Measurements from ENCODE around the gene HUWE1.

HUWE1 gene

DNA sequence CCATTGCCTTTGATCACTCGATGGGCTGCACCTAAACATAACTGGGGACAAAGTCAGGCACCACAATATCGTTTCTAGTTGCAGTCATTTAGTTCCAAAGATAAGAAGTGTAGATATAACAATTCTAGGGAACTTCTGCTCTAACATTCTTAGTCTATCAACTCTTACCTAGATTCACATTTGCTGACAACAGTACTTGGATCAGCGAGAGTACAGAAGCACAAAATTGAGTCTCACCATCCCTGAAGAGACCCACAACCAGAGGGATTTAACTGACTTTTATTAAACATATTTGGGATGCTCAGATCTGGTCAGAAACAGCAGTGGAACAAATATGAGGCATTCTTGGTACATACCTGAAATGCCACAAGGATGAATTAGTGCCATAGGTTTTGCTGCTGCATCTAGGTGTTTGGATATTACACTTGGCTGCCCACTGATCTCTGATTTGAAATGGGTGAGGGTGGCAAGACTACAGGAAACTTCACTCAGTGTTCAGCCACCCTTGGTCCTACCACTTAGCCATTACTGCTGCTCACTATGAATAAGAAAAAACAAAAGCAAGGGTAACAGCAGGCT, 28.9 kb upstream of the HUWE1 start:
- Histone ChIP-seq H2AFZ (ENCODE audit: low read depth, low read length) (no peak overlapping the region), H3K79me2 (ENCODE audit: insufficient read depth, low read length) (peaks cover 9% of the 10 kb centered on the region), H3K36me3 (ENCODE audit: insufficient read depth, low read length) (no peaks in the 10 kb centered on the region), H3K9ac (ENCODE audit: low read depth, low read length) (peak overlapping the region; percentile 64), H3K4me3 (ENCODE audit: low read depth in 1 of 2, low read length in 2 of 2) (peak overlapping the region in 1 of 2 experiments; percentile 53; a peak in 2 of 4 replicates), H3K9me3 (ENCODE audit: insufficient read depth, low read length, severe bottlenecking) (no peaks in the 10 kb centered on the region), H3K27ac (ENCODE audit: low read length) (peak overlapping the region; percentile 96), H4K20me1 (ENCODE audit: insufficient read depth, low read length) (no peaks in the 10 kb centered on the region), H3K4me1 (ENCODE audit: insufficient read depth, low read length) (peaks cover 57% of the 10 kb centered on the region), H3K4me2 (ENCODE audit: insufficient read depth, low read length) (peak overlapping the region; percentile 67), H3K27me3 (ENCODE audit: insufficient read depth, low read length, poor library complexity) (no peaks in the 10 kb centered on the region)
- TF ChIP-seq EZH2 (IDR thresholded peaks at IDR 0.05; ENCODE audit: borderline replicate concordance, low read depth, low read length, severe bottlenecking): no peak
- TF ChIP-seq, protein P1, sequence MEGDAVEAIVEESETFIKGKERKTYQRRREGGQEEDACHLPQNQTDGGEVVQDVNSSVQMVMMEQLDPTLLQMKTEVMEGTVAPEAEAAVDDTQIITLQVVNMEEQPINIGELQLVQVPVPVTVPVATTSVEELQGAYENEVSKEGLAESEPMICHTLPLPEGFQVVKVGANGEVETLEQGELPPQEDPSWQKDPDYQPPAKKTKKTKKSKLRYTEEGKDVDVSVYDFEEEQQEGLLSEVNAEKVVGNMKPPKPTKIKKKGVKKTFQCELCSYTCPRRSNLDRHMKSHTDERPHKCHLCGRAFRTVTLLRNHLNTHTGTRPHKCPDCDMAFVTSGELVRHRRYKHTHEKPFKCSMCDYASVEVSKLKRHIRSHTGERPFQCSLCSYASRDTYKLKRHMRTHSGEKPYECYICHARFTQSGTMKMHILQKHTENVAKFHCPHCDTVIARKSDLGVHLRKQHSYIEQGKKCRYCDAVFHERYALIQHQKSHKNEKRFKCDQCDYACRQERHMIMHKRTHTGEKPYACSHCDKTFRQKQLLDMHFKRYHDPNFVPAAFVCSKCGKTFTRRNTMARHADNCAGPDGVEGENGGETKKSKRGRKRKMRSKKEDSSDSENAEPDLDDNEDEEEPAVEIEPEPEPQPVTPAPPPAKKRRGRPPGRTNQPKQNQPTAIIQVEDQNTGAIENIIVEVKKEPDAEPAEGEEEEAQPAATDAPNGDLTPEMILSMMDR (IDR thresholded peaks at IDR 0.05; ENCODE audit: borderline replicate concordance, extremely low read depth, low read length, poor library complexity, severe bottlenecking): no peak
- ATAC-seq (ENCODE audit: insufficient read depth, low read depth) (no peak), DNase-seq (no peak)

DNA sequence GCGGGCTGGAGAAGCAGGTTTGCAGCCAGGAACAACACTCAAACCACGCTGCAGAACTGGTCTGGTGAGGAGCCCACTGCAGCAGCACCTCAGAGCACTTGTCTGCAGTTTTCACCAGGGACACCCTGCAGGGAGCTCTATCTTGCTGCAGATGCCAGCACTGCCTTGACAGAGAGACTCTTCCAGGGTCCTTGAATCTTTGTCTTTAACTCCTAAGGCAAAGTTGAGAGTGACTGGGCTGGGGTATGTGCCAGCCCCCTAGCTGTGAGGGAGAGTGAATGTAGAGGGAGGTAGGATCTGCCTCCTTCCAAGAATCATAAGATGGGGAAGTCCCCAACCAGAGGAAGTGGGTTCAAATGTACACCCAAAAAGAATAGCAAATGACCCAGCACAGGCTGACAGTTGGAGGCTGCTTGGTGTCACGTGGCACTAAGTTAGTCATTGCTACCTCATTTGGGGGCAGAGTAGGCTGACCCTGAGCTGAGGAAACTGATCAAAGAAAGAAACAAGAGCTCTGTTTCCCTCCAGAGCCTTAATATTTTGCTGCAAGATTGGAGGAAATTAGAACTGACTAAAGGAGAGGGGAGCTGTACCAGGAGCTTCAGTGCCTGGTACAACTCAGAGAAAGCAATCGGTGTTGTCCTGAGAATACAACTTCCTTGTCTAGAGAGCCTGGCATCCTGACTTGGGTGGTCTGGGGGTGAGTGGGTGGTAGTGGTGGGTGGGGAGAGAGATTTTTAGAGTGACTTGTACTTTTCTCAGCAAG, 28.2 kb upstream of the HUWE1 start:
- no peaks in the 10 kb centered on the region for H3K27me3 ChIP-seq (ENCODE audit: insufficient read depth, low read length, poor library complexity)
- H3K4me2 ChIP-seq (ENCODE audit: insufficient read depth, low read length): peak overlapping the region; percentile 67
- no peaks in the 10 kb centered on the region for H4K20me1 ChIP-seq (ENCODE audit: insufficient read depth, low read length)
- H3K79me2 ChIP-seq (ENCODE audit: insufficient read depth, low read length): peaks cover 9% of the 10 kb centered on the region
- peak overlapping the region; percentile 72 for H2AFZ ChIP-seq (ENCODE audit: low read depth, low read length)
- peak; percentile 83 for ATAC-seq (ENCODE audit: insufficient read depth, low read depth)
- peaks cover 57% of the 10 kb centered on the region for H3K4me1 ChIP-seq (ENCODE audit: insufficient read depth, low read length)
- no peaks in the 10 kb centered on the region for H3K9me3 ChIP-seq (ENCODE audit: insufficient read depth, low read length, severe bottlenecking)
- peak overlapping the region; percentile 11 to 53; a peak in 3 of 4 replicates for H3K4me3 ChIP-seq (ENCODE audit: low read depth in 1 of 2, low read length in 2 of 2)
- peak overlapping the region; percentile 96 for H3K27ac ChIP-seq (ENCODE audit: low read length)
- H3K36me3 ChIP-seq (ENCODE audit: insufficient read depth, low read length): no peaks in the 10 kb centered on the region
- no peak for TF ChIP-seq EZH2 (IDR thresholded peaks at IDR 0.05; ENCODE audit: borderline replicate concordance, low read depth, low read length, severe bottlenecking)
- TF ChIP-seq, protein P1 (IDR thresholded peaks at IDR 0.05; ENCODE audit: borderline replicate concordance, extremely low read depth, low read length, poor library complexity, severe bottlenecking): peak; percentile 57
- peak; percentile 83 for DNase-seq
- peak overlapping the region; percentile 64 for H3K9ac ChIP-seq (ENCODE audit: low read depth, low read length)

DNA sequence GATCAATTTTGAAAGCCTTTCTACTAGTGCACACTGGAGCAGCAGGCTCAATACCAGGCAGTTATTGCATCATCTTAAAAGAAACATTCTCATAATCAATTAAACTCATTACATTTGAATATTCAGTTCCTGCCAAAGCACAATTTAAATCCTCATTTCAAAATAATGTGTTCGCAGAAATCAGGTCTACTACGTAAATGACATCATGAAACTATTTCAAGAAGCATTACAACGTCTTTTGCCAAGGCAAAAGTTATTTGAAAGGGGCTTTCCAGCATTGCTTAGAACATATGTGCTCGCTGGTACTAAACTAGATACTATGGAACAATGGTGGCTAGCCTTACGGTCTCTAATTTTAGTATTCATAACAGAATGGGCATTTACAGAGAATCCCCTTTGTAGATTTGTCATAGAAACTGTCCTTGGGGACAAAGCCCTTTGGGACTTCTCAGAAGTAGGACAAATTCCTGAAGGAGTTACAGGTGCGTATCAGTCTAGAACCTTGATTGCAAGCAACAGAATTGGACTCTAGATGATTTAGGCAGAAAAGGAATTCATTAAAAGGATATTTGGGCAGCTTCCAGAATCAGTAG, 27.6 kb upstream of the HUWE1 start:
- Histone ChIP-seq H3K4me3 (ENCODE audit: low read depth in 1 of 2, low read length in 2 of 2) (peak overlapping the region; percentile 11 to 53; a peak in 3 of 4 replicates), H3K9ac (ENCODE audit: low read depth, low read length) (peak overlapping the region; percentile 64), H2AFZ (ENCODE audit: low read depth, low read length) (peak overlapping the region; percentile 72), H3K9me3 (ENCODE audit: insufficient read depth, low read length, severe bottlenecking) (no peaks in the 10 kb centered on the region), H3K27me3 (ENCODE audit: insufficient read depth, low read length, poor library complexity) (no peaks in the 10 kb centered on the region), H3K4me1 (ENCODE audit: insufficient read depth, low read length) (peaks cover 57% of the 10 kb centered on the region), H3K27ac (ENCODE audit: low read length) (peak overlapping the region; percentile 96), H3K4me2 (ENCODE audit: insufficient read depth, low read length) (peak overlapping the region; percentile 67), H4K20me1 (ENCODE audit: insufficient read depth, low read length) (no peaks in the 10 kb centered on the region), H3K36me3 (ENCODE audit: insufficient read depth, low read length) (no peaks in the 10 kb centered on the region), H3K79me2 (ENCODE audit: insufficient read depth, low read length) (peaks cover 9% of the 10 kb centered on the region)
- ATAC-seq (ENCODE audit: insufficient read depth, low read depth): no peak
- TF ChIP-seq EZH2 (IDR thresholded peaks at IDR 0.05; ENCODE audit: borderline replicate concordance, low read depth, low read length, severe bottlenecking): no peak
- TF ChIP-seq, protein P1 (IDR thresholded peaks at IDR 0.05; ENCODE audit: borderline replicate concordance, extremely low read depth, low read length, poor library complexity, severe bottlenecking): no peak
- DNase-seq: no peak
